Parathyroid adenoma (tissue), 2 donors: ENCODE results near the gene CRAMP1.

Source experiments
- H2AFZ ChIP-seq: fragments of 300-600 bp; sonication (generic); one replicate; pipeline ENCODE4 v1.7.0; 2017; ENCODE audit warnings: antibody characterized with exemption, mild to moderate bottlenecking
- H3K27ac ChIP-seq: fragments of 300-600 bp; sonication (generic); one replicate; pipeline ENCODE4 v1.7.0; 2017
- H3K27me3 ChIP-seq: fragments of 300-600 bp; sonication (generic); one replicate; pipeline ENCODE4 v1.7.0; 2017; ENCODE audit warnings: low read length; ENCODE audit not compliant: control insufficient read depth, insufficient read depth
- H3K36me3 ChIP-seq: fragments of 300-600 bp; sonication (generic); one replicate; pipeline ENCODE4 v1.7.0; 2017; ENCODE audit warnings: low read length; ENCODE audit not compliant: control insufficient read depth, insufficient read depth
- H3K4me1 ChIP-seq: fragments of 300-600 bp; sonication (generic); one replicate; pipeline ENCODE4 v1.7.0; 2017; ENCODE audit warnings: control low read depth
- H3K4me2 ChIP-seq: fragments of 300-600 bp; sonication (generic); one replicate; pipeline ENCODE4 v1.7.0; 2017; ENCODE audit warnings: low read length
- H3K4me3 ChIP-seq: fragments of 300-600 bp; sonication (generic); one replicate; pipeline ENCODE4 v1.7.0; 2017; ENCODE audit warnings: low read depth, low read length
- H3K79me2 ChIP-seq: fragments of 300-600 bp; sonication (generic); one replicate; pipeline ENCODE4 v1.7.0; 2017; ENCODE audit warnings: control low read depth
- H3K9ac ChIP-seq: fragments of 300-600 bp; sonication (generic); one replicate; pipeline ENCODE4 v1.7.0; 2017; ENCODE audit warnings: mild to moderate bottlenecking
- H3K9me3 ChIP-seq: fragments of 300-600 bp; sonication (generic); one replicate; pipeline ENCODE4 v1.7.0; 2017; ENCODE audit warnings: low read length; ENCODE audit not compliant: control insufficient read depth
- TF ChIP-seq, protein P1 (sequence below): fragments of 300-600 bp; sonication (generic); IDR thresholded peaks from one replicate; pipeline ENCODE4 v1.7.0; 2017; ENCODE audit warnings: antibody characterized with exemption, mild to moderate bottlenecking
- donor health status: primary hyperparathyroidism.

The CRAMP1 gene

GRCh38 chr16:1667271-1667670, 55.1 kb downstream of the CRAMP1 start:
- H3K27ac ChIP-seq: no peak overlapping the region
- TF ChIP-seq, protein P1, sequence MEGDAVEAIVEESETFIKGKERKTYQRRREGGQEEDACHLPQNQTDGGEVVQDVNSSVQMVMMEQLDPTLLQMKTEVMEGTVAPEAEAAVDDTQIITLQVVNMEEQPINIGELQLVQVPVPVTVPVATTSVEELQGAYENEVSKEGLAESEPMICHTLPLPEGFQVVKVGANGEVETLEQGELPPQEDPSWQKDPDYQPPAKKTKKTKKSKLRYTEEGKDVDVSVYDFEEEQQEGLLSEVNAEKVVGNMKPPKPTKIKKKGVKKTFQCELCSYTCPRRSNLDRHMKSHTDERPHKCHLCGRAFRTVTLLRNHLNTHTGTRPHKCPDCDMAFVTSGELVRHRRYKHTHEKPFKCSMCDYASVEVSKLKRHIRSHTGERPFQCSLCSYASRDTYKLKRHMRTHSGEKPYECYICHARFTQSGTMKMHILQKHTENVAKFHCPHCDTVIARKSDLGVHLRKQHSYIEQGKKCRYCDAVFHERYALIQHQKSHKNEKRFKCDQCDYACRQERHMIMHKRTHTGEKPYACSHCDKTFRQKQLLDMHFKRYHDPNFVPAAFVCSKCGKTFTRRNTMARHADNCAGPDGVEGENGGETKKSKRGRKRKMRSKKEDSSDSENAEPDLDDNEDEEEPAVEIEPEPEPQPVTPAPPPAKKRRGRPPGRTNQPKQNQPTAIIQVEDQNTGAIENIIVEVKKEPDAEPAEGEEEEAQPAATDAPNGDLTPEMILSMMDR: no peak
- no peak overlapping the region for H3K9ac ChIP-seq
- no peaks in the 10 kb centered on the region for H3K36me3 ChIP-seq
- no peak overlapping the region for H3K4me3 ChIP-seq
- no peak overlapping the region for H2AFZ ChIP-seq
- no peaks in the 10 kb centered on the region for H3K27me3 ChIP-seq
- no peaks in the 10 kb centered on the region for H3K4me1 ChIP-seq
- no peak overlapping the region for H3K4me2 ChIP-seq
- no peaks in the 10 kb centered on the region for H3K9me3 ChIP-seq
- no peaks in the 10 kb centered on the region for H3K79me2 ChIP-seq

- H3K9ac ChIP-seq: no peak overlapping the region
- H3K4me2 ChIP-seq: no peak overlapping the region
- no peaks in the 10 kb centered on the region for H3K9me3 ChIP-seq
- H3K4me3 ChIP-seq: no peak overlapping the region
- no peaks in the 10 kb centered on the region for H3K4me1 ChIP-seq
- H3K36me3 ChIP-seq: no peaks in the 10 kb centered on the region
- no peaks in the 10 kb centered on the region for H3K27me3 ChIP-seq
- TF ChIP-seq, protein P1: no peak
- no peaks in the 10 kb centered on the region for H3K79me2 ChIP-seq
- no peak overlapping the region for H2AFZ ChIP-seq
- no peak overlapping the region for H3K27ac ChIP-seq
Measured at GRCh38 chr16:1667916-1668315, 55.8 kb downstream of the CRAMP1 start.

DNA sequence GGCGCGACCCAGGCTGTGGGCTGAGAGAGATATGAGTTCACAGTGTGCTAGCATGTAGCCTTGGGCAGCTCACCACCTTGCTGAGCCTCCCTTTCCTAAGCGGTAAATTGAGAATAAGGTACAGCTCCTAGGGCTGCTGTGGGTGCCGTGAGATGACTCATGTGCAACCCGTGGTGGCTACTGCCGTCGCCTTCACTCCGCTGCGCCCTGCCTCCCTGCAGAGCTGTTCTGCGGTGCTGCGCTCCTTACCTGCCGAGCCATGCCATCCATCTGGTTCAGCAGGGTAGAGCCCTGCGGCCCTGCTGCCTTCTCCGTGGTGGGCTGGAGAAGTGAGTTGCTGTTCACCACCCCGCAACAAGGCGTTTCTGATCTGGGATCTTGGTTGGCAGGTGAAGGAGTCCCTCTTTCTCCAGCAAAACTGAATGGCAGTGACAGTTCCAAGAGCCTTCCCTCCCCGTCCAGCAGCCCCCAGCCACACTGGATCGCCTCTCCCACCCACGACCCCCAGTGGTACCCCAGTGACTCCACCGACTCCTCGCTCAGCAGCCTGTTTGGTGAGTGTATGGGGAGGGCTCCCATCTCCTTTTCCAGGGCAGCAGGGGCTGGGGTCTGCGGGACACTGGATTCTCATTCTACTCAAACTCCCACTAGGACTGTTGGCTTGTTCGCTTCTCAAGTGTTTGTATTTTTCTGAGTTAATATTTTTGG, 56.6 kb downstream of the CRAMP1 start:
- H3K4me3 ChIP-seq: no peak overlapping the region
- no peaks in the 10 kb centered on the region for H3K36me3 ChIP-seq

DNA sequence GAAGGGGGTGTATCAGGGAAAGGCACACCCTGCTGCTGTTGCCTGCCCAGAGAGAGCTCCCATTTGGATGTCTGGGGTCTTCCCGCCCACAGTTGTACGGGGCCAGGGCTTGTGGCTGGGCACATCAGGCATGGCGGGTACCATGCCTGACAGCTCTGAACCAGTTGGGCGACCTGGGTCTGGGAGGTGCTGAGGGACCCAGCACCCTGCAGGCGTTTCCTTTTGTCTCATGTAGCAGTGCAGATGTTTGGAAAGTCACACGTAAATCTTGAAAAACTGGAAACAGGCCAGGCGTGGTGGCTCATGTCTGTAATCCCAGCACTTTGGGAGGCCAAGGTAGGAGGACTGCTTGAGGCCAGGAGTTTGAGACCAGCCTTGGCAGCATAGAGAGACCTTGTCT, 57.5 kb downstream of the CRAMP1 start:
- H3K36me3 ChIP-seq: no peaks in the 10 kb centered on the region
- H3K27me3 ChIP-seq: no peaks in the 10 kb centered on the region
- no peaks in the 10 kb centered on the region for H3K9me3 ChIP-seq

More for the DNA sequence above, 56.6 kb downstream of the CRAMP1 start:
- no peaks in the 10 kb centered on the region for H3K9me3 ChIP-seq
- TF ChIP-seq, protein P1: no peak
- no peaks in the 10 kb centered on the region for H3K79me2 ChIP-seq
- no peak overlapping the region for H3K9ac ChIP-seq
- H3K4me2 ChIP-seq: no peak overlapping the region
- H2AFZ ChIP-seq: no peak overlapping the region
- no peaks in the 10 kb centered on the region for H3K27me3 ChIP-seq
- no peak overlapping the region for H3K27ac ChIP-seq
- no peaks in the 10 kb centered on the region for H3K4me1 ChIP-seq

More for the DNA sequence above, 57.5 kb downstream of the CRAMP1 start:
- Histone ChIP-seq H3K79me2 (no peaks in the 10 kb centered on the region), H3K4me3 (no peak overlapping the region), H3K4me2 (no peak overlapping the region), H3K4me1 (no peaks in the 10 kb centered on the region), H2AFZ (no peak overlapping the region), H3K27ac (no peak overlapping the region), H3K9ac (no peak overlapping the region)
- TF ChIP-seq, protein P1: no peak
